ENCODE measurements around the gene RPL15. TPM values are rescaled to one million over a fixed set of nuclear protein-coding genes. Genes with fewer than 3 reads are reported as not detected.

Gene RPL15
- total and polyA plus RNA-seq, 7 donors, result 1,021 to 2,855 (median 1,350) TPM

- intact Hi-C loops (cut with DNase I), result no loop called here
- Histone ChIP-seq H3K27ac (peak overlapping the region; percentile 11), H3K36me3 (ENCODE audit: insufficient read depth in 1 of 2, low read depth in 1 of 2) (peaks cover 3 to 38% of the 10 kb centered on the region in 2 donors), H3K4me3 (no peak overlapping the region), H3K9me3 (no peaks in the 10 kb centered on the region), H3K27me3 (ENCODE audit: insufficient read depth in 3 of 3, low read length in 2 of 3) (no peaks in the 10 kb centered on the region), H3K4me1 (peaks cover 25% of the 10 kb centered on the region)
- ATAC-seq, result peak in 3 of 4 donors; percentile 36 to 64 (median 54)
- 58 to 75% (median 60%) methylated on average over 3 of the region's 3 CpGs for WGBS, 3 donors
- DNase-seq, result no peak
- peak; percentile 89 for TF ChIP-seq CTCF (IDR thresholded peaks at IDR 0.05)
These were observed 28.2 kb upstream of the RPL15 start for GRCh38 chr3:23888617-23889228.

- DNase-seq (no peak), ATAC-seq (peak in 2 of 4 donors; percentile 20 to 32)
- peaks cover 3 to 38% of the 10 kb centered on the region in 2 donors for H3K36me3 ChIP-seq (ENCODE audit: insufficient read depth in 1 of 2, low read depth in 1 of 2)
- H3K9me3 ChIP-seq, result no peaks in the 10 kb centered on the region
- no peak for TF ChIP-seq CTCF (IDR thresholded peaks at IDR 0.05)
- no peak overlapping the region for H3K4me3 ChIP-seq
- no peaks in the 10 kb centered on the region for H3K27me3 ChIP-seq (ENCODE audit: insufficient read depth in 3 of 3, low read length in 2 of 3)
- 55 to 80% (median 62%) methylated on average over 2 of the region's 2 CpGs for WGBS, 3 donors
- intact Hi-C loops (cut with DNase I), result no loop called here
- peak overlapping the region; percentile 11 for H3K27ac ChIP-seq
- H3K4me1 ChIP-seq, result peaks cover 25% of the 10 kb centered on the region
These were observed 27.5 kb upstream of the RPL15 start for GRCh38 chr3:23889386-23889785.

- TF ChIP-seq CTCF (IDR thresholded peaks at IDR 0.05), result no peak
- intact Hi-C loops (cut with DNase I), result loop anchor here in 1 of 2 donors (5.0 kb wide), 1 partner anchor 352 kb away; no protein-coding TSS in a partner anchor
- DNase-seq, result no peak
- Histone ChIP-seq H3K4me3 (no peak overlapping the region), H3K27me3 (ENCODE audit: insufficient read depth in 3 of 3, low read length in 2 of 3) (no peaks in the 10 kb centered on the region), H3K9me3 (no peaks in the 10 kb centered on the region), H3K27ac (no peak overlapping the region), H3K36me3 (ENCODE audit: insufficient read depth in 1 of 2, low read depth in 1 of 2) (peaks cover 3 to 38% of the 10 kb centered on the region in 2 donors), H3K4me1 (peaks cover 25% of the 10 kb centered on the region)
- WGBS, 3 donors, result 52 to 66% (median 60%) methylated on average over 5 of the region's 5 CpGs
- peak in 1 of 4 donors; percentile 29 for ATAC-seq
These were observed 27.0 kb upstream of the RPL15 start for GRCh38 chr3:23889950-23890349.

GRCh38 chr3:23894254-23895061 is 22.5 kb upstream of the RPL15 start:
- intact Hi-C loops (cut with DNase I), result loop anchor here in 1 of 2 donors (5.0 kb wide), 1 partner anchor 348 kb away; no protein-coding TSS in a partner anchor
- DNase-seq (no peak), ATAC-seq (peak in 2 of 4 donors; percentile 12 to 32)
- peaks cover 7 to 59% of the 10 kb centered on the region in 2 donors for H3K36me3 ChIP-seq (ENCODE audit: insufficient read depth in 1 of 2, low read depth in 1 of 2)
- no peak for TF ChIP-seq CTCF (IDR thresholded peaks at IDR 0.05)
- no peak overlapping the region for H3K27ac ChIP-seq
- no peaks in the 10 kb centered on the region for H3K9me3 ChIP-seq
- H3K4me3 ChIP-seq, result no peak overlapping the region
- H3K27me3 ChIP-seq (ENCODE audit: insufficient read depth in 3 of 3, low read length in 2 of 3), result no peaks in the 10 kb centered on the region
- WGBS, 3 donors, result 77 to 89% (median 88%) methylated on average over 8 of the region's 8 CpGs
- H3K4me1 ChIP-seq, result peaks cover 2% of the 10 kb centered on the region

All from psoas muscle (tissue), 8 donors.